NOMO-1 treated with dmso at 0.1 percent for 144 hours (cell line): Measurements from ENCODE around the gene PPFIBP2.

Source experiments
- DNase-seq: peaks from one replicate; lab custom pipeline; 2025; ENCODE audit not compliant: unreplicated experiment; lab: John Stamatoyannopoulos, UW

Gene PPFIBP2

GRCh38 chr11:7524462-7525235 lies 10.8 kb downstream of the PPFIBP2 start:
- DNase-seq: no peak

GRCh38 chr11:7525424-7525823 lies 11.6 kb downstream of the PPFIBP2 start:
- DNase-seq: no peak

GRCh38 chr11:7527029-7527428 lies 13.2 kb downstream of the PPFIBP2 start:
- DNase-seq: no peak

- DNase-seq: no peak
These were observed 14.8 kb downstream of the PPFIBP2 start for GRCh38 chr11:7528514-7529049.

GRCh38 chr11:7530013-7530640 lies 16.3 kb downstream of the PPFIBP2 start:
- DNase-seq: no peak

- no peak for DNase-seq
These were observed 17.2 kb downstream of the PPFIBP2 start for GRCh38 chr11:7531011-7531410.

- DNase-seq: no peak
These were observed 18.8 kb downstream of the PPFIBP2 start for GRCh38 chr11:7532405-7533145.

GRCh38 chr11:7533199-7534041 lies 19.6 kb downstream of the PPFIBP2 start:
- no peak for DNase-seq

GRCh38 chr11:7534042-7534378 lies 20.2 kb downstream of the PPFIBP2 start:
- DNase-seq: no peak

GRCh38 chr11:7536100-7536499 lies 22.3 kb downstream of the PPFIBP2 start:
- no peak for DNase-seq

- DNase-seq: no peak
These were observed 23.5 kb downstream of the PPFIBP2 start for GRCh38 chr11:7537265-7537664.

- DNase-seq: no peak
These were observed 24.2 kb downstream of the PPFIBP2 start for GRCh38 chr11:7538031-7538430.

- DNase-seq: no peak
These were observed 25.0 kb downstream of the PPFIBP2 start for GRCh38 chr11:7538466-7539454.

- no peak for DNase-seq
These were observed 27.2 kb downstream of the PPFIBP2 start for GRCh38 chr11:7540830-7541555.

GRCh38 chr11:7543302-7543701 lies 29.5 kb downstream of the PPFIBP2 start:
- DNase-seq: no peak

- no peak for DNase-seq
These were observed 30.2 kb downstream of the PPFIBP2 start for GRCh38 chr11:7544021-7544420.

- no peak for DNase-seq
These were observed 31.8 kb downstream of the PPFIBP2 start for GRCh38 chr11:7545611-7546010.

GRCh38 chr11:7546324-7546791 lies 32.6 kb downstream of the PPFIBP2 start:
- DNase-seq: no peak

GRCh38 chr11:7547687-7548086 lies 33.9 kb downstream of the PPFIBP2 start:
- no peak for DNase-seq
